Endothelial cell of umbilical vein (primary cell): ENCODE measurements around the gene SRGAP3. TPM values are rescaled to one million over a fixed set of nuclear protein-coding genes. Genes with fewer than 3 reads are reported as not detected.

Experiments used
- BruUV-seq: library from RNA; stranded (reverse); fragments of 400-500 nt; replicated peaks from 2 replicates; lab custom pipeline; 2021; lab: Mats Ljungman, UMichigan
- CTCF ChIA-PET: fragments of 300-600, 350-600 bp; sonication (Branson Sonifier 250); formaldehyde crosslinking; loops from one replicate; lab custom pipeline; 2021; ENCODE audit warnings: antibody characterized with exemption, inconsistent platforms; lab: Charles Lee
- POLR2A ChIA-PET: fragments of 300-600, 350-600 bp; sonication (Branson Sonifier 250); formaldehyde crosslinking; loops from one replicate; lab custom pipeline; 2021; ENCODE audit warnings: antibody characterized with exemption, inconsistent platforms; lab: Charles Lee
- DNase-seq: peaks from one replicate; pipeline ENCODE4 v3.0.0-alpha.2; 2011; ENCODE audit warnings: low read depth, low spot score
- FAIRE-seq: peaks from 2 replicates; lab custom pipeline; 2011; peaks lifted over from hg19 to GRCh38; lab: Jason Lieb, UNC
- H2AFZ ChIP-seq: 2 replicates; pipeline ENCODE4 v1.6.0; 2012; ENCODE audit warnings: low read depth, low read length, control low read depth, inconsistent platforms
- H3K27ac ChIP-seq: 2 replicates; pipeline ENCODE4 v1.5.1; 2011; ENCODE audit warnings: low read depth, mild to moderate bottlenecking, control low read depth, low read length, moderate library complexity; ENCODE audit not compliant: insufficient read depth
- H3K27me3 ChIP-seq, 2 experiments: 2 replicates each; pipeline versions ENCODE4 v1.6.0 to v1.6.1; 2011; ENCODE audit warnings: low read length in 2 of 2, mixed read lengths in 1 of 2; ENCODE audit not compliant: control insufficient read depth in 2 of 2, insufficient read depth in 2 of 2
- H3K36me3 ChIP-seq, 2 experiments: 2 replicates in 1 of 2; 3 replicates in 1 of 2; pipeline ENCODE4 v1.5.1; 2011; ENCODE audit warnings: low read length in 2 of 2, mild to moderate bottlenecking in 1 of 2, moderate library complexity in 1 of 2; ENCODE audit not compliant: control insufficient read depth in 2 of 2, insufficient read depth in 2 of 2; ENCODE audit errors: extremely low read depth in 1 of 2
- H3K4me1 ChIP-seq: 3 replicates; pipeline ENCODE4 v1.5.1; 2011; ENCODE audit warnings: mild to moderate bottlenecking, low read length; ENCODE audit not compliant: control insufficient read depth, insufficient read depth; ENCODE audit errors: extremely low read depth
- H3K4me2 ChIP-seq: 2 replicates; pipeline ENCODE4 v1.6.1; 2011; ENCODE audit warnings: low read length, control low read depth, mixed read lengths; ENCODE audit not compliant: insufficient read depth
- H3K4me3 ChIP-seq, 3 experiments: fragments of 200-600 bp in 1 of 3; sonication (generic), shearing (Covaris generic) in 1 of 3; replicated peaks in 1 of 3; 2 replicates each; pipeline ENCODE4 v1.5.1; 2011 to 2016; ENCODE audit warnings: control low read depth in 3 of 3, low read length in 3 of 3, mild to moderate bottlenecking in 2 of 3, inconsistent platforms in 1 of 3, low read depth in 1 of 3, moderate library complexity in 1 of 3; ENCODE audit not compliant: insufficient read depth in 1 of 3
- H3K79me2 ChIP-seq: 2 replicates; pipeline ENCODE4 v1.6.0; 2012; ENCODE audit warnings: low read length, inconsistent platforms; ENCODE audit not compliant: control insufficient read depth, insufficient read depth
- H3K9ac ChIP-seq: replicated peaks from 2 replicates; pipeline ENCODE3; 2011; ENCODE audit warnings: low read length, control low read depth; ENCODE audit not compliant: insufficient read depth; ENCODE audit errors: extremely low read depth
- H3K9me1 ChIP-seq: replicated peaks from 3 replicates; pipeline ENCODE4 v1.6.0; 2011; ENCODE audit warnings: mild to moderate bottlenecking, low read length; ENCODE audit not compliant: control insufficient read depth, insufficient read depth; ENCODE audit errors: extremely low read depth
- H3K9me3 ChIP-seq: replicated peaks from 2 replicates; pipeline ENCODE4 v1.5.1; 2012; ENCODE audit warnings: low read length, inconsistent platforms; ENCODE audit not compliant: control insufficient read depth, insufficient read depth
- H4K20me1 ChIP-seq: replicated peaks from 2 replicates; pipeline ENCODE3; 2011; ENCODE audit warnings: mild to moderate bottlenecking, low read length; ENCODE audit not compliant: control insufficient read depth, insufficient read depth; ENCODE audit errors: extremely low read depth
- CTCF ChIP-seq, 2 donors: IDR thresholded peaks; 1 replicate in 1 of 2; 2 replicates in 1 of 2; pipeline ENCODE4 v1.5.1; 2011; ENCODE audit warnings: low read length in 2 of 2, mild to moderate bottlenecking in 2 of 2, moderate library complexity in 2 of 2, control low read depth in 1 of 2, inconsistent platforms in 1 of 2, low read depth in 1 of 2; ENCODE audit not compliant: insufficient read depth in 1 of 2; ENCODE audit errors: extremely low read depth in 1 of 2
- EZH2 ChIP-seq: IDR thresholded peaks from 2 replicates; pipeline ENCODE4 v1.6.1; 2012; ENCODE audit warnings: borderline replicate concordance, low read depth, mild to moderate bottlenecking, moderate library complexity, low read length, inconsistent platforms; ENCODE audit not compliant: severe bottlenecking
- FOS ChIP-seq: IDR thresholded peaks from 2 replicates; pipeline ENCODE4 v1.6.1; 2011; ENCODE audit warnings: mild to moderate bottlenecking, low read length, moderate library complexity, borderline replicate concordance; ENCODE audit not compliant: insufficient read depth
- GATA2 ChIP-seq: IDR thresholded peaks from 2 replicates; pipeline ENCODE4 v1.7.0; 2011; ENCODE audit warnings: low read depth, mild to moderate bottlenecking, moderate library complexity, mixed read lengths, low read length; ENCODE audit not compliant: insufficient read length, insufficient read depth
- JUN ChIP-seq: IDR thresholded peaks from 2 replicates; pipeline ENCODE4 v1.6.1; 2011; ENCODE audit warnings: borderline replicate concordance, low read depth; ENCODE audit not compliant: insufficient read length, insufficient read depth
- MAX ChIP-seq: IDR thresholded peaks from 2 replicates; pipeline ENCODE4 v1.6.1; 2011; ENCODE audit not compliant: insufficient read depth, insufficient read length
- MYC ChIP-seq: IDR thresholded peaks from one replicate; pipeline ENCODE4 v1.6.1; 2011; ENCODE audit warnings: mild to moderate bottlenecking, low read depth, low read length
- POLR2A ChIP-seq: IDR thresholded peaks from 2 replicates; pipeline ENCODE4 v1.6.1; 2012; ENCODE audit warnings: low read depth, mild to moderate bottlenecking, control low read depth, low read length
- POLR2AphosphoS5 ChIP-seq: IDR thresholded peaks from 2 replicates; pipeline ENCODE4 v1.6.1; 2012; ENCODE audit warnings: low read depth, mild to moderate bottlenecking, control low read depth, low read length, moderate library complexity; ENCODE audit not compliant: insufficient read depth
- dilution Hi-C: fragments of 300-500 bp; cut with MboI; formaldehyde crosslinking; loops from one replicate; pipeline ENCODE4 v1.15.0; 2019; ENCODE audit warnings: low sequenced_read_pairs; ENCODE audit not compliant: extremely low pct_ligation_motif_present
- intact Hi-C: fragments of 100-400 bp; cut with micrococcal nuclease; formaldehyde crosslinking; loops from one replicate; pipeline ENCODE4 v1.10.0; 2022
- polyA plus RNA-seq, 4 experiments: library from polyadenylated mRNA; depleted of rRNA in 3 of 4; stranded (reverse) in 3 of 4; unstranded in 1 of 4; fragments of >200 nt; gene quantifications; 2 replicates each; pipeline versions ENCODE4 v1.2.1 to v1.2.3, GENCODE V29; 2011 to 2012; ENCODE audit warnings: missing spikeins in 1 of 4
- total RNA-seq: library from RNA; stranded (reverse); gene quantifications from 2 replicates; pipeline ENCODE4 v1.2.3, GENCODE V29; 2021

The SRGAP3 gene
- total and polyA plus RNA-seq, 2 donors (not counting 3 experiments of a cell fraction or from before 2014, with no cell fraction given), result 0.06 TPM; not detected in 1

- Histone ChIP-seq H3K27ac (no peak overlapping the region), H3K36me3 (no peaks in the 10 kb centered on the region), H3K79me2 (no peaks in the 10 kb centered on the region), H3K9me3 (no peaks in the 10 kb centered on the region), H3K4me3 (no peak overlapping the region), H3K4me2 (no peak overlapping the region), H2AFZ (no peak overlapping the region), H3K9ac (no peak overlapping the region), H4K20me1 (no peaks in the 10 kb centered on the region), H3K4me1 (no peaks in the 10 kb centered on the region), H3K9me1 (no peaks in the 10 kb centered on the region), H3K27me3 (no peaks in the 10 kb centered on the region)
- FAIRE-seq (no peak), DNase-seq (no peak)
- ChIA-PET CTCF (no interaction called here), POLR2A (no interaction called here)
- no TSS peak for BruUV-seq
- intact Hi-C loops (no loop called here), dilution Hi-C loops (no loop called here)
- no peak for TF ChIP-seq POLR2A
- TF ChIP-seq JUN, result no peak
- no peak for TF ChIP-seq EZH2
- TF ChIP-seq POLR2AphosphoS5, result no peak
- no peak for TF ChIP-seq GATA2
Observed at GRCh38 chr3:9161298-9161697, 88.1 kb downstream of the SRGAP3 start.

GRCh38 chr3:9158865-9159630, 90.4 kb downstream of the SRGAP3 start:
- Histone ChIP-seq H3K9ac (no peak overlapping the region), H3K79me2 (no peaks in the 10 kb centered on the region), H3K36me3 (no peaks in the 10 kb centered on the region), H3K4me2 (no peak overlapping the region), H3K9me1 (no peaks in the 10 kb centered on the region), H3K4me3 (no peak overlapping the region), H3K27ac (no peak overlapping the region), H3K27me3 (no peaks in the 10 kb centered on the region), H3K9me3 (no peaks in the 10 kb centered on the region), H4K20me1 (no peaks in the 10 kb centered on the region), H3K4me1 (no peaks in the 10 kb centered on the region), H2AFZ (no peak overlapping the region)
- intact Hi-C loops (no loop called here), dilution Hi-C loops (no loop called here)
- ChIA-PET CTCF (no interaction called here), POLR2A (no interaction called here)
- TF ChIP-seq MAX (no peak), POLR2A (no peak), FOS (no peak), POLR2AphosphoS5 (no peak), GATA2 (no peak), EZH2 (no peak), CTCF (IDR thresholded peaks at IDR 0.05; ENCODE audit: extremely low read depth in 1 of 2, insufficient read depth in 1 of 2, low read depth in 1 of 2, low read length in 2 of 2) (no peak), JUN (no peak), MYC (no peak)
- FAIRE-seq, result no peak
- no peak for DNase-seq
- no TSS peak for BruUV-seq
